ENCODE data around the gene SFI1.

The SFI1 gene

DNA sequence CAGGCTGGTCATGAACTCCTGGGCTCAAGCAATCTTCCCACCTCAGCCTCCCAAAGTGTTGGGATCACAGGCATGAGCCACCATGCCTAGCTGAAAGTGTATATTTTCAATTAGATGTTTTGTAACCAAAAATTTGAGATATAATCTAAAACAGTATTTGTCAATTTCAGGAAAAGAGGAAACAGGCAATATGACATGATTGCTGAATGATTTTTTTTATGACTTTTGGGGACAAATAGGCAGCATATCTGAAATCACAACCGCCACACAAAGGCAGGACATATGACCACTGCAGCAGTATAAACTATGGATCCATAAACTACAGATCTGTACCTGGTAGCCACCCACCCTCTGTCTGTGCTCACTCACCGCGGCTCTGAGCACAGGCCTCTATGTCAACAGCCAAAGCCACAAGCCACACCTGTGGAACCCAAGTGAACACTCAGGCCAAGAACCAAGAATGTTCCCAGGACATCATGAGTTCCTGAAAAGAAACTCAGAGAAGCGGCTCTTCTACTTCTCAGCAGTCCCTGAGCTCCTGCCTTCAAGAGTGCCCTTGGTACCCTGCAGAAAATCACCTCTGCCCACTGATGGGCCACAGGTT is 143.2 kb downstream of the SFI1 start:
- peak in 3 of 4 experiments; percentile 24 to 55 (median 50) for DNase-seq

DNA sequence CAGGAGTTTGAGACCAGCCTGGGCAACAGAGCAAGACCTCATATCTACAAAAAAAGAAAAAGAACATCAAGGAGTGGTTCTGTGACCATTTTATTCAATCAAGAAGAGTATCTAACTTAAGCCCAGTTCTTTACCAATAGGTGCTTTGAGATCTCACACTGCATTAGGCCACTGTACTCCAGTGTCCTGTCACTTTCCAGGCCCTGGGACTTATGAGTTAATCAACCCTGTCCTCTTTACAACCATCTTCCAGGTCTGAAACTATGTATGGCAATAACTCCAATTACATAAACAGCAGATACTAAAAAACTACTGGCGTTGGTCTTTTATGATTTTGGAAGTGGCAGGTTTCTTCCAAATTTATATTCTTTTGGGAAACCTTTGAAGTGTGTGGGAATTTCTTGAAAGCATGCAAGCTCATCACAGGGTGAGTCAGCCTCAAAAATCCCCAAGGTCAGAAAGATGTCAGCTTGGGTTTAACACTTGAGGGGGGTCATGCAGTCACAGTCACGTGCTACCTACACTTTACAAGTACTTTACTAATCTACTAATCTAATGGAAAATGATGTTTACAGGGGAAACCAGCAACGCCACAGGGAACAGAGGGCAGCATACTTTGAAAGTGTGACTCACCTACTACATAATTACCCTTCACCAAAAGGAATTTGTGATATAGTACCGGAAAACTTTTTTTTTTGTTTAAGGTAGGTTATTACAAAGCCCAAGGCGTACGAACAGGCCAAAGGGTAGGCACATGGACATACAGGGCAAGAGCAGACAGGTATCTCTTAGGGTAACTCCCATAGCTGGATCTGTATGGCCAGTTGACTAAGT is 150.1 kb downstream of the SFI1 start:
- peak; percentile 63 to 80 (median 70) for DNase-seq

DNA sequence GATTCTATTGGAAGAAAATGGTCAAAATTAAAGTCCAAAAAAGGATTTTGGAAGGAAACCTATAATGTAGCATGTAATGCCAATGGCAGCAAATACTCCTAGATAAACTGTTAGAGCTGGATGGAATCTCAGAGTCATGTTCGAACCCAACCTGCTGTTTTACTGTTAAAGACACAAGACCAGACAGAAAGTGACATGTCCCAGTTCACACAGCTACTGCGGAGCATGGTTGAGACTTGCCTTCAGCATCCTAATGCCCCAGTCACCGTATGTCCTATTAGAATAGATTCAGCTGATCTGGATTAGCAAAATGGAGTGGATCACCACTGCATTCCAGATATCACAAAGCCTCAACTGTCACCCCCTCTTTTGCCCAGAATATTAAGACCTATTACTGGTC is 150.7 kb downstream of the SFI1 start:
- no peak for DNase-seq

DNA sequence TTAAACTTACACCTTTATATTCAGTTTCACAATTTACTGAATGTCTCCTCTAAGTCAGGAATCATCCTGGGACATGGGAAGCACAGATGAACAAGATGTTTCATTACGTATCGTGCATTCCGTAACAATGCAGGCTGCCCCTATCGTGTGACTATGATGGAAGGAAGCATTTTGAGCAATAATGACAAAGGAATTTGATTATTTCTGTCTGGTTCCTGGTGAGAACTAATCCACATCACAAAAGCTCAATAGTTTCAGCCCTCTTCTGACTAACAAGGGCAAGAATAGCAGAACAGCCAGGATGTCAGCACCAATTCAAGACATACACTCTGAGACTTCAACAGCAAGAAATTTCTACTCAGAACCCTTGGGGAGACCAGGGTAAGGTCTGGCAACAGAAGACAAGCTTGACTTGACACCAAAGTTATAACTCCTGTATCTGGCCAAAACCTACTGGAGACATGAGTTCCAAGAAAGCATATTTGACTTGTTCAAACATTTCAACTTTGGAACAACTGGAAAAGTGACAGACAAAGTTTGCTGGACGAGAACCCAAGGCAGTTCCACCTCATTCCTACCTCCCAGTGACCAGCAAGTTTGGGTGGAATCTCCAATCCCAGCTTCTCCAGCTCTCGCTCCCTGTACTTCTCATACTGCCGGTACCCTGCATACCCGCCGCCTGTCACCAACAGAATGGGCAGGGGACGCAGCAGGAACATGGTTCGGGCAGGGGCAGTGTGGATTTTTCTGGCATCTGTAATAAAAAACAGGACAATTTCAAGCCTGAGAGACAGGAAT is 151.4 kb downstream of the SFI1 start:
- no peak for DNase-seq

DNA sequence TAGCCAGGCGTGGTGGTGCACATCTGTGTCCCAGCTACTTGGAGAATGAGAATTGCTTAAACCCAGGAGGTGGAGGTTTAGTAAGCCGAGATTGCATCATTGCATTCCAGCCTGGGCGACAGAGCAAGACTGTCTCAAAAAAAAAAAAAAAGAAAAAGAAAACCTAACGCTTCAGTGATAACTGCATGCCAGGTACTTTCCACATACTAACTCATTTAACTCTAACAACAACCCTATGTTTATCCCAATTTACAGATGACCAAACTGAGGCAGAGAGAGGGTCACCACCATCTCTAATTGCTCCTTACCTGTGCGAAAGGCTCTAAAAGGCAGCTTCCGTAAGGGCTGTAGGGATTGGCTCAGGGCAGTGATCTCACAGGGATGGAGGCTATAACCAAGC is 154.1 kb downstream of the SFI1 start:
- DNase-seq, result peak in 3 of 4 experiments; percentile 24 to 57 (median 46)

DNA sequence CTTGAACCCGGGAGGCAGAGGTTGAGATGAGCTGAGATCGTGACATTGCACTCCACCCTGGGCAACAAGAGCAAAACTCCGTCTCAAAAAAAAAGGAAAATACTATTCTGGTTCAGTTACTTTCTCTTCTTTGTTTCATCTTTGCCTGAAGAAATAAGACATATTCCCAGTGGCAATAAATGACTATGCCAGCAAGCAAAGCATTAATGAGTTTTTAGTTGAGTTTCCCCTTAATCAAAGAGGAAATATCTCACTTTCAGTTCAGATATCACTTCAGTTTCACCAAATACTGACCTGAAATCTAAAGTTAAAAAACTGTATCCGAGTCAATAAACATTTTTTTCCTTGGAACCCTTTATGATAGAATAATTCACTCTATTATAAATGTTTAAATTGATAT is 155.3 kb downstream of the SFI1 start:
- no peak for DNase-seq

DNA sequence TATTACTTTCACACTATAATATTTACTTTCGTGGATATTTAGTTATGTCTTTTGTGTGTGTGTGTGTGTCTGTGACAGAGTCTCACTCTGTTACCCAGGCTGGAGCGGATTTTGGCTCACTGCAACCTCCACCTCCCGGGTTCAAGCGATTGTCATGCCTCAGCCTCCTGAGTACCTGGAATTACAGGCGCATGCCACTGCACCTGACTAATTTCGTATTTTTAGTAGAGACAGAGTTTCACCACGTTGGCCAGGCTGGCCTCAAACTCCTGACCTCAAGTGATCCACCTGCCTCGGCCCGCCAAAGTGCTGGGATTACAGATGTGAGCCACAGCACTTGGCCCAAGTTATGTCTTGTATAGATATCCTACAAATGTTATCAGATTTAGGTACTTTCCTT is 155.8 kb downstream of the SFI1 start:
- no peak for DNase-seq

DNA sequence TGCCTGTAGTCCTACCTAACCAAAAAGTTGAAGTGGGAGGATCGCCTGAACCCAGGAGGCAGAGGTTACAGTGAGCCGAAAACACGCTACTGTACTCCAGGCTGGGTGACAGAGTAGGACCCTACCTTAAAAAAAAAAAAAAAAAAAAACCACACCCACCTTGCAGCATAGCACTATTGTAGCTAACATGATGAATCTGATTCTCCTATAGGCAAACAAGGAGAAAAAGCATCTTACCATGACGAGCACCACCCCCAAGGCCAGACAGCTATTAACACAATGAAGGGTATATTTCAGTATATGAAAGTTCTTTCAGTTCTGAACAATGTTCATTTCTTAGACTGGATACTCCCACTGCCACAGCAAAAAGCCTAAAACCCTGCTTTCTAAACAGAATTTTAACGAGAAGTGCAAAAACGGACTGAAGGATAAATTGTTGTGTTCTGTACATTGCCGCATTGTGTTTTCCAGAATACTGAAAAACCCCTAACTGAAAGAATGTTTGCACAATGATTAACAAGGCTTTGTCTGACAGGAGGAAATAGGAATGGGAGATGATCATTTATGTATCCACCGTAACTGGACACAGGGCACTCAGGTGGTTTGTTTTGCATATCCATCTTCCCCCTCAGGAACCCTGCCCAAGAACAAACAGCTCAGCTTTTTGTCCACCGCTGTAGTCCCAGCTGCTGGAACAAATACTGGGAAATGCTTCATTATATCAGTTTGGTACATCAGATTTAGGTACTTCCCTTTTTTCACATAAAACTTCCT is 156.8 kb downstream of the SFI1 start:
- DNase-seq, result no peak

DNA sequence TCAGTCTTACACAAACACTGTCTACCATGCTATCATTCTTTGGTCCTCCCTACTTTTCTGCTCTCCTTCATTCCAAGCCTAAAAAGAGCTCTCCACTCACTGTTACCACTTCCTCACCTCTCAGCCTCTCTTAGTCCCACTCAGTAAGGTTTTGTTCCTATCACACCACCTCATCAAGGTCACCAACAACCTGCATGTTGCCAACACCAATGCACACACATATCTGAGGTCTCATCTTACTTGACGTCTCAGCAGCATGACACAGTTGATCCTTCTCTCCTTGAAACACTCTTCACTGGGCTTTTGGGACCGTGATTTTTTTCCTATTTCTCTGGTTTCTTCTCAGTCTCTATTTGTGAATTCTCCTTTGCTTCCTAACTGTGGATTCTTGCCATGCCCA is 157.6 kb downstream of the SFI1 start:
- no peak for DNase-seq

DNA sequence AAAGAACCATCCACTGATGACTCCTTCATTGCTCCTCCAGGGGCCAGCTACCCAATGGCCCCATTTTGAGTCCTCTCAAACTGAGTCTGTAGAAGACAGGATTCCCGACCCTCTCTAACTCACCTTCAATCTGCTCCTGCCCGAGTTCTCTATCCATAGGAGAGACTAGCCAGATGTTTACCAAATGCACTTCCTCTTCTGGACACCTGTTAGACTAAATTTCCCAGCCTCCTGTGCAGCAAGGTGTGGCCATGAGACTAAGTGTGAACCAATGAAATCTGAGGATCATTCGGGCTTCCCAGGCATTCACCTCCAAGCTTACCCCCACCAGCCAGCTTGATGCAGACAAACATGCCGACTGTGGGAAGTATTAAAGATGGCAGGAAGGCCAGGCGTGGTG is 158.1 kb downstream of the SFI1 start:
- no peak for DNase-seq

DNA sequence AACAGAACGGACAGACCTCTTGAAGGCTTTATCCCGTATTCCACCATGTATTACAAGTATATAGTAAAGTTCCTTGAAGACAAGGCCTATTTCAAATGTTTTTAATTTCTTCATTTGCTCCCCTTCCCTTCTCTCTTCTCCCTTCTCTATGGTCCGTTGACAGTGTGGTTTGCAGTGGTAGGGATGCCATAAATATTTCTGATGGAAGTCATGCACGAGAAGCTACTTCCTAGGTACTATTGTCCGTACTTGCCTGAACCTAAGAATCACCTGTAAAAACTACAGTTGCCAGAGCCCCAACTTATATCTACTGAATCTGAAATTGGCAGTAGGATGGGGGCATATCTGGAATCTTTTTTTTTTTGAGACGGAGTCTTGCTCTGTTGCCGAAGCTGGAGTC is 162.9 kb downstream of the SFI1 start:
- no peak for DNase-seq

DNA sequence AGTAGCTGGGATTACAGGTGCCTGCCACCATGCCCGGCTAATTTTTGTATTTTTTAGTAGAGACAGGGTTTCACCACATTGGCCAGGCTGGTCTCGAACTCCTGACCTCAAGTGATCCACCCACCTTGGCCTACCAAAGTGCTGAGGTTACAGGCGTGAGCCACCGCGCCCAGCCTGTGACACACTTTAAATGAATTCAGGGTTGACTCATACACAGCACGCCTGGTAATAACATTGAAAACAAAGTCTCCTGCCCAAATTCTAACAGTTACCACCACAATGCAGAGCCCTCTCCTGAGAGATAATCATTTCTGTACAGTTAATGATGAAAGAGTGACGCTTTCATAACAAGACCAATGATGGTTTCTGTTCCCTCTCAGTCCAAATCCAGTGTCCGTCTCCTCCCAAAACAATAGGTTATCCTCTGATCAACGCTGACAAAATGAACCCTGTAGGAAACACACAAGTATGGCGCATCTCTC is 164.6 kb downstream of the SFI1 start:
- DNase-seq, result peak; percentile 17 to 57 (median 33)

DNA sequence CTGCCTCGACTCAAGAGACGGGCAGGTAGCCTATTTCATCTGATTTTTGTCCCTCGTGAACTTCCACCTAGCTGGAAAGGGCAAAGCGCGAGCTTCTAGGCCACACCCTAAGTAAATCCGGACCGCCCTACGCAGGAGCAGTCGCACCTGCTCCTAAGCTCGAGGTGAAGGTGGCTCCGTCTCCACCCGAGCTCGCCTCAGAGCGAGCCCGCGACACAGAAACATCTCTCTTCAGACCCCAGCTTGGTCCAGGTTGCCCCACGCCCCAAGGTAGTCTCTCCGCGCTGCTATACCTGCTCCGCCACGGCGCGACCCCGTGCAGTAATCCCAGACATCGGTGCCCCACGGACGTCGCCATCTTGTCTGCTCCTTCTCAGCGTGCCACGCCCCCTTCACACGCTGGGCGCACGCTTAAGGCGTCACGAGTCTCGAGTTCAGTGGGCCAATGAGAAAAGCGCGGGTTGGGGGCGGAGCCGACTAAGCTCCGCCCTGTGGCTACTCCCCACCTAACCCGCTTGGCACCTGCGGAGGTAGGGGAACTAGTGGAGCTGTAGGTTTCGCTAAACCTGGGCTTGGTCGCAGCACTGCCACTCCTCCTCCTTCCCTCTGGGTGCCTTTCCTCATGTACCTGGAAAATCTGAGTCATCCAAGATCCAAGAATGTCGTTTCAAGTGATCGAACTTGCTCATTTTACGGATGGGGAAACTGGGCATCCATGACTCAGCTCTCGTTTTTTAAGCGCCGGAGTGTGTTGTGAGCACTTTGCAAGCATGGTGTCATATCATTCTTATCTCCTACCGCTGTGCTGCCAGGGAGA is 165.7 kb downstream of the SFI1 start, which contains the start of gene PISD:
Gene PISD (minus strand): TSS at position 365 of the 817 bp plus-strand sequence. CDS start 7 bp downstream, at position 358.
- peak; percentile 98 for DNase-seq

DNA sequence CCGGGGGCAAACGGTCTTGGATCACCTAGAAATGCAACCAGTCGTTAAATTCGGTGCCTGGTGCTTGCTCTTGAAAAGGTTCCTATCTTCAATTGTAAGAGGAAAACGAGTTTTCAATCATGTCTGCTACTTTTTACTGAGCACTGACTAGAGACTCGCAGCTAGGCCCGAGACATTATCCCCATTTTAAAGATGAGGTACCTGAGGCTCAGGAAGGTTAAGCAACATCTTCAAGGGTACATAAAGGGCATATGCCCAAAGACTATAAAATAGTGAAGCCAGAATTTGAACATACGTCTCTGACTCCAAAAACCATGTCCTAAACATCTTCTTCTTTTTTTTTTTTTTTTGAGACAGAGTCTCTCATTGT is 166.3 kb downstream of the SFI1 start:
- DNase-seq, result no peak
